ENCODE data around the gene CENPA. TPM values are rescaled to one million over a fixed set of nuclear protein-coding genes. Genes with fewer than 3 reads are reported as not detected.

Gene CENPA
- total RNA-seq, 4 donors from 2014 or later, result 3.3 to 3.5 TPM; not detected in 2

DNA sequence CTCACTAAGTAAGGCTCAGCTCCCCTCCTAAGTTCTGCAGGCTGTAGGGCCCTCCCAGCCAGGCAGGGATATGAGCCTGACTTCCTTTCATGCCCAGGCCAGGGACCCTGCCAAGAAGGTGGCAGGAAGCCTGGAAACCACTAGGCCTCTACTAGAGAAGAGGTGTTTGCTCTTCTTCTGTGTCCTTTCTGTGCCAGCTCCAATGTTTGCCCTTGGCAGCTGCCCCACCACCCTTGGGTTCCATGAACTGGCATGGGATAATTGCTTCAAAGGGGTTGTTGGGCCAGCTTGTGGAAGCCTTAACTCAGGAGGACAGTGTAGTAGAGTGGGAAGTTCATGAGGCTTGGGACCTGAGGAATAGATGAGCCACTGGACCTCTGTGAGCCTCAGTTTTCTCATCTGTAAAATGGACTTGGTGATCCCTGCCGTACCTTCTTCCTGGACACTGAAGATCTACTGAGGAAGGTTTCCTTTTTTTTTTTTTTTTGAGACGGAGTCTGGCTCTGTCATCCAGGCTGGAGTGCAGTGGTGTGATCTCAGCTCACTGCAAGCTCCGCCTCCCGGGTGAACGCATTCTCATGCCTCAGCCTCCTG, 17.9 kb upstream of the CENPA start:
- H3K9me3 ChIP-seq, result no peaks in the 10 kb centered on the region
- 90 to 96% methylated on average over 5 of the region's 5 CpGs for WGBS, 2 donors
- no peaks in the 10 kb centered on the region for H3K36me3 ChIP-seq
- DNase-seq (ENCODE audit: low spot score in 2 of 2), result no peak
- TF ChIP-seq, protein P1, sequence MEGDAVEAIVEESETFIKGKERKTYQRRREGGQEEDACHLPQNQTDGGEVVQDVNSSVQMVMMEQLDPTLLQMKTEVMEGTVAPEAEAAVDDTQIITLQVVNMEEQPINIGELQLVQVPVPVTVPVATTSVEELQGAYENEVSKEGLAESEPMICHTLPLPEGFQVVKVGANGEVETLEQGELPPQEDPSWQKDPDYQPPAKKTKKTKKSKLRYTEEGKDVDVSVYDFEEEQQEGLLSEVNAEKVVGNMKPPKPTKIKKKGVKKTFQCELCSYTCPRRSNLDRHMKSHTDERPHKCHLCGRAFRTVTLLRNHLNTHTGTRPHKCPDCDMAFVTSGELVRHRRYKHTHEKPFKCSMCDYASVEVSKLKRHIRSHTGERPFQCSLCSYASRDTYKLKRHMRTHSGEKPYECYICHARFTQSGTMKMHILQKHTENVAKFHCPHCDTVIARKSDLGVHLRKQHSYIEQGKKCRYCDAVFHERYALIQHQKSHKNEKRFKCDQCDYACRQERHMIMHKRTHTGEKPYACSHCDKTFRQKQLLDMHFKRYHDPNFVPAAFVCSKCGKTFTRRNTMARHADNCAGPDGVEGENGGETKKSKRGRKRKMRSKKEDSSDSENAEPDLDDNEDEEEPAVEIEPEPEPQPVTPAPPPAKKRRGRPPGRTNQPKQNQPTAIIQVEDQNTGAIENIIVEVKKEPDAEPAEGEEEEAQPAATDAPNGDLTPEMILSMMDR (IDR thresholded peaks at IDR 0.05), result no peak
- TF ChIP-seq EP300 (IDR thresholded peaks at IDR 0.05) (no peak), POLR2A (IDR thresholded peaks at IDR 0.05) (no peak)
- no peak overlapping the region for H3K4me3 ChIP-seq
- H3K27me3 ChIP-seq, result no peaks in the 10 kb centered on the region
- H3K27ac ChIP-seq, result peak overlapping the region in 2 of 4 donors; percentile 95
- peaks cover 0 to 88% (median 60%) of the 10 kb centered on the region in 4 donors for H3K4me1 ChIP-seq

DNA sequence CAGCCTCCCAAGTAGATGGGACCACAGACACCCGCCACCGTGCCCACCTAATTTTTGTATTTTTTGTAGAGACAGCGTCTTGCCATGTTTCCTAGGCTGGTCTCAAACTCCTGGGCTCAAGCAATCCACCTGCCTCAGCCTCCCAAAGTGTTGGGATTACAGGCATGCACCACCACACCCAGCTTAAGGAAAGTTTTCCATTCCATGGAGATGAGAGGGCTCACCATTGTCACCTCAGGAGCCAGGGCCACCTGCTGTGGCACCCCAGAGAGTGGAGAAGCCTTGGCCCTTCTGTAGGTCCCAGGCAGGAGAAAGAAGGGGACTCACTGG, 17.1 kb upstream of the CENPA start:
- Histone ChIP-seq H3K9me3 (no peaks in the 10 kb centered on the region), H3K36me3 (peaks cover 0 to under 1% (median 0%) of the 10 kb centered on the region in 3 donors), H3K4me1 (peaks cover 0 to 91% (median 62%) of the 10 kb centered on the region in 4 donors), H3K4me3 (no peak overlapping the region), H3K27me3 (no peaks in the 10 kb centered on the region), H3K27ac (peak overlapping the region; percentile 62 to 95 (median 86))
- 98% methylated on average over 3 of the region's 3 CpGs for WGBS, 2 donors
- DNase-seq (ENCODE audit: low spot score in 2 of 2), result no peak
- TF ChIP-seq, protein P1 (IDR thresholded peaks at IDR 0.05), result no peak
- TF ChIP-seq EP300 (IDR thresholded peaks at IDR 0.05) (no peak), POLR2A (IDR thresholded peaks at IDR 0.05) (no peak)

DNA sequence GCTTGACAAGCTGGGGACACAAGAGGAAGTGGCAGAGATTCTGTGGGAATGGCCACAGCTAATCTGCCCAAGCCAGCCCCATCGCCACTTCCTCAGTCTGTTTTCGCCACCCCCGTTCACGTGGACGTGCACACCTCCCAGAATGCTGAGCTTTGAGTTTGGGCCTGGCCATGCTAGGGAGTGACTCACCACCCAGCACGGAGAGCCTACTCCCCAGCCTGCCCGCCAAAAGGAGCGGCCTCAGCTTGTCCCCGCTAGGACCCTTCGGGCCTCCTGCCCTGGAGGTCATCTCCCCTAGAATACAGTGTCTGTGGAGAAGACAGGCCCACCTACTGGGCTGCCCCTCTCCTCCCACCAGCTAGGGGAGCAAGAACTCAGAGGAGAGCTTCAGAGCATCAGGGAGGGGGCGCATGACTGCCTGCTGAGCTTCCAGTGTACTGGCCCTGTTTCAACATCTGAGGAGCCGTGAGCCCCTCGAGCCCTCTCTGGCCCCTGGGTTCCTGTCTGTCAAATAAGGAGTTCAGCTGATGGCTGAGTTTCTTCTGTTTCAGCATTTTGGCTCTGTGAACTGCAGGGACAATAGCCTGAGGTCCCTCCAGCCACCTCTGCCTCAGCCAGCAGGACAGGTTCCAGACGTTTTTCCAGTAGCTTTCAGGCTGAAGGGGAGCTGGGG, 16.6 kb upstream of the CENPA start:
- peaks cover 0 to 95% (median 62%) of the 10 kb centered on the region in 4 donors for H3K4me1 ChIP-seq
- H3K36me3 ChIP-seq, result peaks cover 0 to 6% (median 0%) of the 10 kb centered on the region in 3 donors
- no peaks in the 10 kb centered on the region for H3K9me3 ChIP-seq
- no peak overlapping the region for H3K4me3 ChIP-seq
- no peaks in the 10 kb centered on the region for H3K27me3 ChIP-seq
- WGBS, 2 donors, result 25 to 30% methylated on average over 14 of the region's 14 CpGs
- TF ChIP-seq EP300 (IDR thresholded peaks at IDR 0.05) (peak in 1 of 2 donors; percentile 89), POLR2A (IDR thresholded peaks at IDR 0.05) (peak; percentile 10 to 46)
- TF ChIP-seq, protein P1 (IDR thresholded peaks at IDR 0.05), result no peak
- H3K27ac ChIP-seq, result peak overlapping the region; percentile 62 to 95 (median 86)
- peak; percentile 66 to 82 for DNase-seq (ENCODE audit: low spot score in 2 of 2)

DNA sequence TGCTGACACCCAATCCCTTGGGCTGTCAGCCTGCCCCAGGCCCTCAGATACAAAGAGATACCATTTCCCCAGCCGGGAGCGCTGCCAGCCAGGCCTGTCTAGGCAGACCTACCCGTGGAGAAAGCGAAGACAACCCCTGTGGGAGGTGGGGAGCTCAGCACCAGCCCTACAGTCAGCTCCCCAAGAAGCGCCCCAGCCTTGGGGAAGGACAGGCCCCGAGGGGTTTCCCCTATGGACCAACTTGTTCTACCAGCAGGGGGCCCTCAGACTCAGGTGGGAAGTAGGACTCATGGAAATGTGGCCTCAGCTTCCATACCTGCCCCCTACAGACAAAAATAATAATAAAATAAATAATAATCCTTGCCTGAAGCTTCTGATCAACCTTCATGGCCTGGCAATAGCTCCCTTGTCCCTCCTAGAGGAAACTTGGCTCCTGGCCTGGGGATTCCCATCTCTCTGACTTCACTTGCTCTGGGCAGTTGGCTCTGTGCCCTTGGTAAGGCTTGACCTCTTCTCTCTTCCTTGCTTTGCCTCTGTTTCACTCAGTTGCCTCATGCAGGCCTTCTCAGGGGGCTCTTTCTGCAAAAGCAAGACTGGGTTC, 14.8 kb upstream of the CENPA start:
- WGBS, 2 donors, result 57 to 70% methylated on average over 6 of the region's 6 CpGs
- peaks cover 3 to 24% (median 6%) of the 10 kb centered on the region in 3 donors for H3K36me3 ChIP-seq
- no peak overlapping the region for H3K4me3 ChIP-seq
- no peaks in the 10 kb centered on the region for H3K27me3 ChIP-seq
- H3K4me1 ChIP-seq, result peaks cover 0 to 84% (median 57%) of the 10 kb centered on the region in 4 donors
- H3K27ac ChIP-seq, result peak overlapping the region; percentile 77 to 95 (median 86)
- peak; percentile 88 to 97 for DNase-seq (ENCODE audit: low spot score in 2 of 2)
- H3K9me3 ChIP-seq, result no peaks in the 10 kb centered on the region
- TF ChIP-seq, protein P1 (IDR thresholded peaks at IDR 0.05), result peak in 3 of 5 experiments; percentile 14 to 38 (median 15)
- TF ChIP-seq EP300 (IDR thresholded peaks at IDR 0.05), result peak in 1 of 2 donors; percentile 87
- TF ChIP-seq POLR2A (IDR thresholded peaks at IDR 0.05), result no peak

All from tibial nerve (tissue), 4 donors.